GM04503 (cell line): ENCODE results near the gene PTDSS2.

Experiments used
- DNase-seq: peaks from one replicate; pipeline ENCODE4 v3.0.0-alpha.2; 2012; ENCODE audit warnings: low read depth

Gene PTDSS2

GRCh38 chr11:492427-493226 is 42.5 kb downstream of the PTDSS2 start:
- DNase-seq = no peak

- DNase-seq = no peak
These were observed 44.9 kb downstream of the PTDSS2 start for GRCh38 chr11:494761-495536.

GRCh38 chr11:495537-495931 is 45.5 kb downstream of the PTDSS2 start:
- DNase-seq = no peak

- no peak for DNase-seq
These were observed 46.9 kb downstream of the PTDSS2 start for GRCh38 chr11:496834-497564.

- DNase-seq = no peak
These were observed 47.7 kb downstream of the PTDSS2 start for GRCh38 chr11:497565-498296.

GRCh38 chr11:498297-499181 is 48.5 kb downstream of the PTDSS2 start:
- DNase-seq = no peak

- DNase-seq = no peak
These were observed 49.4 kb downstream of the PTDSS2 start for GRCh38 chr11:499201-500076.

- DNase-seq = no peak
These were observed 51.1 kb downstream of the PTDSS2 start for GRCh38 chr11:501001-501682.

GRCh38 chr11:501683-502287 is 51.7 kb downstream of the PTDSS2 start:
- DNase-seq = no peak

GRCh38 chr11:502288-503178 is 52.5 kb downstream of the PTDSS2 start:
- no peak for DNase-seq

GRCh38 chr11:503179-503981 is 53.3 kb downstream of the PTDSS2 start:
- peak; percentile 23 for DNase-seq

GRCh38 chr11:504053-504993 is 54.2 kb downstream of the PTDSS2 start:
- peak; percentile 21 for DNase-seq

GRCh38 chr11:504994-505344 is 54.9 kb downstream of the PTDSS2 start:
- DNase-seq = no peak

GRCh38 chr11:506238-506994 is 56.3 kb downstream of the PTDSS2 start:
- DNase-seq = peak; percentile 76
